Left hindlimb (tissue), 1 donor: ENCODE measurements around the gene CMSS1.
"Not testable (repeated sequence)": the region's sequence is repeated elsewhere in the genome, so short reads cannot be mapped to it uniquely, and the experiment has no call there.

Experiments
- DNase-seq: peaks from one replicate; pipeline ENCODE4 v3.0.0-alpha.2; 2018

The CMSS1 gene

DNA sequence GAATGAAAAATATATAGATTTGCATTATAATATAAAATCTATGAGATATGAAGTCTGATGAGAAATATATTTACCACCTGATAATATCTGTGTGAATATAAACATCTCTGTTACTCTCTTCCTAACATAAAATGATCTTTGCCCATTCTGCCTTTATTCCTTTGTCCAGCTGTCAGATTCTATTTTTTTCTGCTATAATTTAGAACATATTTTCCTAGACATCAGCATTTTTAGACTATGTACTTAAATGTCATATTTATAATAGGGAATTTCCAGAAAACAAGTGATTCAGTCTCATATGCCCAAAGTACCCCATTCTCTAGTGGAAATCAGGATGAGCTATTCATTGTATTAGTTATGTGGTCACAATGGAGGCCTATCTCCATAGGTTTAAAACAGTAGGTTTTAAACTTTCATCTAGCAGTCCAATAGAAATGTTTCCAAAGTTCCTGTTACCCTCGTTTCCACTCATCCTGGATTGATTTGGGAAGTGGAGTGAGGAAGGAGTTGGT is 213.3 kb downstream of the CMSS1 start:
- no peak for DNase-seq

- no peak for DNase-seq
Observed at GRCh38 chr3:100032243-100032642, 214.6 kb downstream of the CMSS1 start.

GRCh38 chr3:100033184-100033583 is 215.5 kb downstream of the CMSS1 start:
- peak; percentile 40 for DNase-seq

DNA sequence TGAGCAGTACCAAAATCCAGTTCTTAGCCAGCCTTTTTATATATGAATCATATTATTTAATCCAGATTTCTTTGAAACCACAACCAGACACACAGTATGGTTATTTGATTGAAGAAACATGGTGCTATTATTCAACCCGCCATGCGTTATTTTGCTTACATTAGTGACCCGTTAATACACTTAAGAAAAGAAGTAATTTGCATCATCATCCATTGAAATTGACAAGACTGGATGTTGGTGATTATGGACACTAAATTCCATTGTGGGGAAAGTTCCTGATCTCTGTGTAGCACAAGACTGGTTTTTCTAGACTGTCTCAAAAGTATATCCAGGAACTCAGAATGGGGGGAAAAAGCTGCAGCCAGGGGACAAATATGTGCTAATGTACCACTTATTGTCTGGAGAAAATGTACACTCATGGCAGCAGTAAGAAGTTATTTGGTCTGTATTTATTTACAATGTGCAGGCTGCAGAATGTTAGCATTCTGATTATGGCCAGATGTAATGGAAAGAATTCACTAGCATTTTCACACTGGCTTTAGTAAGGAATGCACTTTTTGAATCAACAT is 216.3 kb downstream of the CMSS1 start:
- no peak for DNase-seq

DNA sequence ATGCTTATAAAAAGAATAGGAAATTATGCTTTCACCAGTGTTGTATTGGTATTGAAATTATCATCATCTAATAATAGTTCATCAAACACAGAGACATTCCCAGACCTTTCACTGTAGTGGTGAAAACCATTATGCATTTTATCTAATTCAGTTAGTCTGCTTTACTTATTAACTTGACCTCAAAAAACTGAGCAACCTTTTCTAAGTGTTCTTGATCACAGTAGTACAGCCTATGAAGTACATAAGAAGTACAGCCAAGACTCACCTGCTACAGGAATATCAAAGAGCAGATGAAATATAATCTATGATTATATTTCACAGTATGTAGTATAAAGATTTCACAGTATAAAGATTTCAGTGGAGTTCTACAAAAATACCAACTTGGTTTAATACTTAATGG is 221.4 kb downstream of the CMSS1 start:
- DNase-seq: no peak

DNA sequence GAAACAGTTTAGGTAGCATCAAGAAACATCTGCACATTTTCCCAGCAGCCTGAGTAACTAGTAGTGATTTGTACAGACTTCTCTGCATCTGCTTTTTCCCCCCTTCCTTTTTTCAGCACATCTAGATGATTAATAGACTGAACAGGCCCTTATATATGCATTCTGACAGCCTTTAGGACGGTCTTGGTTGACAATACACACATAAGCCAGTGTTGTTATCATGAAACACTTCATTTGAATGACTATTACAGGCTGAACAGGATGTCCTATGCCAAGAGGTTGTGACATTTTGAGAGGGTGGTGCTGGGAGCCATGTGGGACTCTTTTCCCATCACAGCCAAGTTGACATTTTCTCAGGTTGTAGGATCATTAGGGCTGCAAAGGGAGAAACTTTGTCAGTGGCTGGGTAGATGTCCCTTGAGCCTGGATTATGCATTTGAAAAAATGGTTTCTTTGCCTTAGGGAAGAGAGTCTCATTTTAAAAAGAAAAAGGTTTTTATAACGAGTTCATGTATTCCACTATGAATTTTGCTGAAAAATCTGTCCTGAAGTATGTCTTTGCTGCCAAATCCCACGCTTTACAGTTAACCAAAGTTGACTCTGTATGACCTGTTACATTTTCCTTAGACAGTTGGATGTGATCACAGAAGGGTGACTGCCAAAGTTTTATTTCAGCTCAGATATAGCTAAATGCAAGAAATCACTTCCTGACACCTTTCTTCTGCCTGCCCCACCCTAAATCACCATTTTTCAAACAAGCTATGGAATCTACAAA is 223.0 kb downstream of the CMSS1 start:
- peak; percentile 47 for DNase-seq

DNA sequence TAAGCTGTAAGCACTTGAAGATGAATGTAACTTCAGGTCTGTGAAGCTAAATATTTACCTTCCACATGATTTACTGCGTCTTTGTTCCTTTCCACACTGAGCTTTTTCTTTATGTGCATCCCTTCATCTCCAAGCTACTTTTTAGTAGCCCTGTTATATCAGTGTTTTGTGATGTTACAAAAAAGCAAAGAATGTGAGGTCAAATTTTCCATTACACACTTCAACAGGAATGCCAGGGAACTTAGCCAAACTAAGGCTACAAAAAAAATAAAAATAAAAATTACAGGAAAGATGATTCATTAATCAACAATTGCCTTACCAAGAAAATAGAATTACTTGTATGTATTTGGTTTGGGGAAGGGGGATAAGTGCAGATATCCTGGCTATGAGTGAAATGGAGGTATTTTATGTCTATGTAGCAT is 223.7 kb downstream of the CMSS1 start:
- DNase-seq: no peak

- no peak for DNase-seq
Observed at GRCh38 chr3:100042166-100042981, 224.7 kb downstream of the CMSS1 start.

GRCh38 chr3:100043271-100043670 is 225.6 kb downstream of the CMSS1 start:
- DNase-seq: no peak

DNA sequence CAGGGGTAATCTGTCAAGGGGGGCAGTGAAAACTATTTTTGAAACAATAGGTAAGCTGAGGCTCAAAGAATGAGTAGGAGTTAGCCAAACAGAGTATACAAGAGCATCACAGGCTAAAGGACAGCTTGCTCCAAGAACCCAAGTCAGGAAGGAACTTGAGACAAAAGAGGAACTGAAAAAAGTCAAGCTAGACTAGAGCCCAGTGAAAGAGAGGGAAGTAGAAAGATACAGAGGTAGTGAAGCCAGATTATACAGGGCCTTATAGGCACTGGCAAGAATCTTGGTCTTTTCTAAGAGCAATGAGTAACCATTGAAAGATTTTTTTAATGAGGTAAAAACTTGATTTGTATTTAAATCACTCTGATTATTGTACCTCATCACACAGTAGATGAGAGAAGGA is 226.7 kb downstream of the CMSS1 start:
- DNase-seq: no peak

DNA sequence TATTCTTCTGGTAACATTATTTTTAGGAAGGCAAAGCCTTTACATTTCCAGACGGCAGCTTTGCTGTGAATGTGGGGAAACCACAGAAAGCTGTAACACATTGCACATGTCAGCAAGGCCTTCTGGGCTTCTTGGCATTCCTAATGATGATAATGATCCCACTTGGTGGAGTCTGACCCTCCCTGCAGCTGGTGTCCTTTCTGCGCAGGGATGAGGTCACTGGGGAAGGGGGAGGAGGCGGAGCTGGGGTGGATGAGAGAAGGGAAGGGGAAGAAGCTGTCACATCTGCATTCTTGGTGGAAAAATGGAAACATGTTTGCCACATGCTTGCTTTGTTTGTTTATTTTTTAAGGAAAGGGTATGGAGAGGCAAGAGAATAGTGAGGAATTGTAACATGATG is 228.0 kb downstream of the CMSS1 start:
- DNase-seq: peak; percentile 84

GRCh38 chr3:100046986-100047385 is 229.3 kb downstream of the CMSS1 start:
- DNase-seq: no peak

DNA sequence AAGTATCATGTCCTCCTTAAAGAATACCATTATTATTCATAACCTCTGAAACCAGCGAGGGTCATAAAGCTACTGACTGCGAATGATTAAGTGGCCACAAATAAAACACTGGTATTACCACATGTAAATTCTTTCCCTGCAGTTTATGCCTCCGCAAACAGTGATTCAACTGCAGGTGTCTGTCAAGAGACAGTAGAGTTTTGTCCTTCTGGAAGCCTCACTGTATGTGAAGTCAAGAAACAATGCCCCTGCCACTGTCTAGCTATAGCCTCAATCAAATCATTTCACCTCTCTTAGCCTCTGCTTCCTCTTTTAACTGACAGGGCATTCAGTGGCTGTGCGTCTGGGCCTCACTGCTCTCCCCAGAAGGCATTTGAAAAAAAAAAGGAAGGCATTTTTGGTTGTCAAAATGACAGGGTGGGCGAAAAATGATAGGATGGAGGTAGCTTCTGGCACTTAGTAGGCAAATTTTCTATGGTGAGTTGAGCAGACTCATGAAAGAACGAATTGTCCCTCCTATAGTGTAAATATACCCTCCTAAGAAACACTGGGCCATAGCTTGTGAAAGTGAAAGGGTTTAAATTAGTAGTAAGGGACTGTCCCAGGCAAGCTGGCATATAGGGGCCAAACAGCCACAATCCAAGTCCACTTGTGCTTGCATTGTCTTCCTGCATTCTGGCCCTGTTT is 229.9 kb downstream of the CMSS1 start:
- no peak for DNase-seq

DNA sequence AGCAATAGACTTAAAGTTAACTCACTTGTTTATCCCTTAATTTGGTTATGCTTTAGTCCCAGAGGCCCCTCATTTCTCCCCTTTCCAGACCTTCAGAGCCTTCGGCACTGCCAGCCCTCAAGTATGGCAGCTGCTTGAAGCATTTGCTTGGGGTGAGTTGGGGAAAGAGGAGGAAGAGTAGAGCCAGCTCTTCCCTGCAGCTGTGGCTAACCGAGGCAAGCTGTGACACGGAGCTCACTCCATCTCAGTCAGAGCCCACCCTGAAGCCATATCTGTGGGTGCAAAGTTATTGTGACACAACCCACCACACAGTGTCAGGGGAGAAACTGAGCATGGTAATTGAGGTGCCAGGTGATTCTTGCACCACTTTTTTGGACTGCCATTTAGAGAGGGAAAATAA is 230.6 kb downstream of the CMSS1 start:
- no peak for DNase-seq

DNA sequence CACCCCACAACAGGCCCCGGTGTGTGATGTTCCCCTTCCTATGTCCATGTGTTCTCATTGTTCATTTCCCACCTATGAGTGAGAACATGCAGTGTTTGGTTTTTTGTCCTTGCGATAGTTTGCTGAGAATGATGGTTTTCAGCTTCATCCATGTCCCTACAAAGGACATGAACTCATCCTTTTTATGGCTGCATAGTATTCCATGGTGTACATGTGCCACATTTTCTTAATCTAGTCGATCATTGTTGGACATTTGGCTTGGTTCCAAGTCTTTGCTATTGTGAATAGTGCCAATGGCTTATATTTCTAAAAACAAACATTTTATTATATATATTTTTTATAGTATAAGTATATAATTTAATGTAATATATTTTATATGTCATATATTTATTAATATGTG is 233.9 kb downstream of the CMSS1 start:
- not testable (repeated sequence) for DNase-seq

DNA sequence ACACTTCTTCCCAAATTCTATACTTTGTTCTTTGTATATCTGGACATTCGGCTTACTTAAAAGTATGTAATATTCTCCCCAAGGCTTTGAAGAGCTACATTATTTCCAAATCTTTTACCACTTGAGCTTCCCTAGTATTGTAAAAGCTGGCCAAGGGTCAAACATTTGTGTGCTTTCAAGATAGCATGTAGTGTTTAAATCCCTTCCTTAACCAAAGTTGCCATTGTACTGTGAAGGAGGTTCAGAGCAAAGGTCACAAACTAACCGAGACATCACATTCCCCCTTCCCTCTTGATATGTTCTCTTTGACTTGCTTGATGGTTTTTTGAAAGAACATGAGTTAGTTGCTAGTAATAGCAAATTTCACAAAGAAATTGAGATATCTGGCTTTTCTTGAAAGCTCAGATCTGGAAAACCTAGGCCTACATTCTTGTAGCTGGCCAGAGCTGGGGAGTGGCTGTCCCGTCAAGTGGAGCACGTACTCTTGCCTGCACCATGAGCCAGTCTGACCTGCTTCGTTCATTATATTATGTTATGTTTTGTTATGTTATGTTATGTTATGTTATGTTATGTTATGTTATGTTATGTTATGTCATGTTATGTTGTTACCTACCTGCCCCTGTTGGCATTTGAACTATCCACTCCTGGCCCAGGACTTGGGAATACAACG is 236.4 kb downstream of the CMSS1 start:
- no peak for DNase-seq

- DNase-seq: no peak
Observed at GRCh38 chr3:100057716-100058575, 240.3 kb downstream of the CMSS1 start.

DNA sequence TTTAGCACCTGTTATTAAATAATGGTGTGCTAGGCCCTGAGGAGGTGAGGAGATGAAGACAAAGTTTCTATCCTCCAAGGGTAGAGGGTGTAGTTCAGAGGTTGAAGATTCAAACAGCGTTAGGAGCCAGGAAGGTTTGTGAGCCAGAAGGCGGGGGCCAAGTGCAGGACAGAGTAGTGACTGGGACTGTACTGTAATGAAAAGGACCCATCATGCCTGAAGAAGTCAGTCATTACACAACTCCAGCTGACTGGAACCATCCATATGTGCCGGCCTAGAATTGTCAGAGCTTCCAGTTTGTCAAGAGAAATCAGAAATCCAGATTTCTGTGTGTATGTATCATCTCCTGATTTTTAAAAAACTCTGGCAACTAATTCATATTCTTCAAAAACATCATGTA is 241.8 kb downstream of the CMSS1 start:
- DNase-seq: no peak

DNA sequence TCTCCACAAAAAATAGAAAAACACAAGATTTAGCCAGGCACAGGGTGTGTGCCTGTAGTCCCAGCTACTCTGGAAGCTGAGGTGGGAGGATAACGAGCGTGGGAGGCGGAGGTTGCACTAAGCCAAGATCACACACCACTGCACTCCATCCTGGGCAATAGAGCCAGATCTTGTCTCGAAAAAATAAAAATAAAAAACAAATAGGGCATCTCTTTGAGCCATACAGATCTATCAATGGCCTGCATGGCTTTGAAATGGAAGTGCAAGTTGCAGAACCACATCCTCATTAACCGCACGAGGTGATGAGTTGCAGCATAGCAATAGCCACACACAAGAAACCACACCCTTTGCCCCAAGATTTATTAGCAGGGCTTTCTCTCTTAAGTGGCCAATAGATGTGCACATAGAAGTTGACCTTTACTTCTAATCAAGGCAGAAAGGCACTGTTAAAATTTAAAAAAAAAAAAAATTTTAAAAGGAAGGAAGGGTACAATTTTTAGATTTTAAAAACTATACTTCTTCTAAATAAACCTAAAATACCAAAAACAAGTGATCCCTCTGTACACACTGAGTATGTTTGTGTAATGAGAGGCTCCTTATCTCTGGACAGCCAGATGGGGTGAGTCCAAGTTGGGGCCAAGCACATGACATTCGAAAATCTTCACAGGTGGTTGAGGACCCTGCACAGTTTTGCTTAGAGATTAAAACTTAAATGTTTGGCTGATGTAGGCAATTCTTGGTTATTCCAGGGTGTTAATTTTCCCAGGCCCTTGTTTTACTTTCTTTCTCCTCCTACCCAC is 243.2 kb downstream of the CMSS1 start:
- no peak for DNase-seq

- no peak for DNase-seq
Observed at GRCh38 chr3:100062665-100063064, 245.0 kb downstream of the CMSS1 start.
